ENCODE measurements around the gene ACSL4. TPM values are rescaled to one million over a fixed set of nuclear protein-coding genes. Genes with fewer than 3 reads are reported as not detected.
"Not testable (repeated sequence)": the region's sequence is repeated elsewhere in the genome, so short reads cannot be mapped to it uniquely, and the experiment has no call there.

ACSL4 gene
- total and polyA plus RNA-seq, 9 of the 15 experiments (the other 6 are each of a cell fraction or from before 2014, with no cell fraction given): 9.8 to 35.1 (median 25.5) TPM

GRCh38 chrX:109728173-109728535 lies 4.9 kb downstream of the ACSL4 start:
- peaks cover 19% of the 10 kb centered on the region for H3K36me3 ChIP-seq (ENCODE audit: control insufficient read depth, insufficient read depth, low read length)
- no peaks in the 10 kb centered on the region for H3K9me3 ChIP-seq (replicated peaks; ENCODE audit: control insufficient read depth, insufficient read depth, low read depth, low read length)
- peaks cover 2 to 4% of the 10 kb centered on the region in 2 experiments; a peak in 3 of 5 replicates for H3K4me1 ChIP-seq (replicated peaks in 1 of 2; ENCODE audit: control insufficient read depth in 2 of 2, insufficient read depth in 2 of 2, low read length in 2 of 2)
- CTCF ChIA-PET (ENCODE audit: low intra/inter-chr PET ratio): no interaction called here
- WGBS (ENCODE audit: insufficient coverage, low coverage, missing lambda C conversion rate): 82% methylated on average over 1 of the region's 1 CpG
- POLR2A ChIA-PET: no interaction called here
- TF ChIP-seq SIN3A (IDR thresholded peaks at IDR 0.05; ENCODE audit: borderline replicate concordance in 2 of 2, control insufficient read depth in 1 of 2, low read depth in 2 of 2, low read length in 2 of 2) (no peak), ZNF764 (CRISPR knock-in tag; IDR thresholded peaks at IDR 0.05; ENCODE audit: low read depth) (no peak), VEZF1 (CRISPR knock-in tag; IDR thresholded peaks at IDR 0.05) (no peak), CTBP1 (IDR thresholded peaks at IDR 0.05; ENCODE audit: borderline replicate concordance) (no peak)
- DNase-seq (ENCODE audit: extremely low read depth in 1 of 4, low spot score in 3 of 4) (no peak), ATAC-seq (no peak), FAIRE-seq (no peak)
- H3K4me2 ChIP-seq (ENCODE audit: insufficient read depth, low read length): no peak overlapping the region
- BruUV-seq (replicated peaks): no TSS peak
- peak overlapping the region; percentile 18; the same call in 1 of the 3 replicates for H3K27ac ChIP-seq (ENCODE audit: extremely low read depth, low read depth, low read length)
- no peaks in the 10 kb centered on the region for H3K27me3 ChIP-seq (ENCODE audit: control insufficient read depth in 2 of 2, insufficient read depth in 2 of 2, low read length in 2 of 2)
- in situ Hi-C loops (cut with MboI) (loop anchor here (5.0 to 10.0 kb wide), 2 partner anchors 419 to 677 kb away; no protein-coding TSS in a partner anchor), intact Hi-C loops (cut with micrococcal nuclease) (no loop called here)
- no peak overlapping the region for H3K4me3 ChIP-seq
- H3K9me1 ChIP-seq (ENCODE audit: control insufficient read depth, insufficient read depth, low read length): no peaks in the 10 kb centered on the region
- H4K20me1 ChIP-seq (replicated peaks; ENCODE audit: control insufficient read depth, insufficient read depth, low read length): no peaks in the 10 kb centered on the region
- no peak overlapping the region for H2AFZ ChIP-seq (ENCODE audit: low read depth, low read length)
- H3K79me2 ChIP-seq (ENCODE audit: control insufficient read depth, insufficient read depth, low read length): peaks cover 83% of the 10 kb centered on the region
- 0 out of 4 replicates have a peak overlapping the region, but pooled peaks of 1 of the 2 experiments have one; percentile 10 for H3K9ac ChIP-seq (ENCODE audit: insufficient read depth in 1 of 2, low read depth in 2 of 2, low read length in 2 of 2)

GRCh38 chrX:109724971-109725370 lies 8.1 kb downstream of the ACSL4 start:
- not testable (repeated sequence) for FAIRE-seq

More at GRCh38 chrX:109724971-109725370, 8.1 kb downstream of the ACSL4 start:
- H3K27me3 ChIP-seq (ENCODE audit: control insufficient read depth in 2 of 2, insufficient read depth in 2 of 2, low read length in 2 of 2); POLR2A ChIA-PET; intact Hi-C loops (cut with micrococcal nuclease); H3K9me1 ChIP-seq (ENCODE audit: control insufficient read depth, insufficient read depth, low read length); H4K20me1 ChIP-seq (replicated peaks; ENCODE audit: control insufficient read depth, insufficient read depth, low read length); H2AFZ ChIP-seq (ENCODE audit: low read depth, low read length); BruUV-seq (replicated peaks); H3K4me1 ChIP-seq (replicated peaks in 1 of 2; ENCODE audit: control insufficient read depth in 2 of 2, insufficient read depth in 2 of 2, low read length in 2 of 2); H3K4me3 ChIP-seq; H3K9ac ChIP-seq (ENCODE audit: insufficient read depth in 1 of 2, low read depth in 2 of 2, low read length in 2 of 2); H3K27ac ChIP-seq (ENCODE audit: extremely low read depth, low read depth, low read length); H3K4me2 ChIP-seq (ENCODE audit: insufficient read depth, low read length); ATAC-seq; DNase-seq (ENCODE audit: extremely low read depth in 1 of 4, low spot score in 3 of 4); H3K9me3 ChIP-seq (replicated peaks; ENCODE audit: control insufficient read depth, insufficient read depth, low read depth, low read length); CTCF ChIA-PET (ENCODE audit: low intra/inter-chr PET ratio): not testable (repeated sequence)
- Histone ChIP-seq H3K36me3 (ENCODE audit: control insufficient read depth, insufficient read depth, low read length) (peaks cover 13% of the 10 kb centered on the region), H3K79me2 (ENCODE audit: control insufficient read depth, insufficient read depth, low read length) (peaks cover 71% of the 10 kb centered on the region)
- in situ Hi-C loops (cut with MboI): loop anchor here (5.0 to 10.0 kb wide), 2 partner anchors 422 to 680 kb away; no protein-coding TSS in a partner anchor
- 92% methylated on average over 1 of the region's 1 CpG for WGBS (ENCODE audit: insufficient coverage, low coverage, missing lambda C conversion rate)
